ENCODE measurements around the gene RPIA.

GRCh38 chr2:88738271-88738670, 46.8 kb downstream of the RPIA start:
- no peak for TF ChIP-seq CTCF (IDR thresholded peaks at IDR 0.05; ENCODE audit: low read depth, low read length, poor library complexity, severe bottlenecking)
- TF ChIP-seq EZH2phosphoT487 (IDR thresholded peaks at IDR 0.05; ENCODE audit: borderline replicate concordance, low read length) = no peak
